Amygdala (tissue), 56 donors: ENCODE data around the gene MORN2.

Experiments
- DNase-seq, 56 donors: peaks; one replicate each; lab custom pipeline; 2025; lab: John Stamatoyannopoulos, UW

MORN2 gene

DNA sequence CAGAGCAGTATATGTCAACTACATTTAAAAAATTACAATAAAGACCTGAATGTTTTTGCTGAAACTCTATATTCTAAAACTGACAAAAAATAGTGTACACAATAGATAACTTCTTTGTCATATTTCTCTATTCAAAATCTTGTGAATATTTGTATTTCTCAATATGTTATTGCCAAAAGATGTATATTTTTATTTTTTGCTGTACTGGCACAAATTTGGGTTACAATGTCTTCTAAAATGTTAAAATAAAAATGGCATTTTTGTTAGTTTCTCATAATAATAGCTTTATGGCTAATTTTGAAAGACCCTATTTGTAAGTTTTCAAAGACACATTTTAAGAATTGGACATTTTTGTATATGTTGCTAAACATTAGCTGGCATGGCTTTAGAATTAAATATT, 13.3 kb downstream of the MORN2 start:
- DNase-seq, result no peak

DNA sequence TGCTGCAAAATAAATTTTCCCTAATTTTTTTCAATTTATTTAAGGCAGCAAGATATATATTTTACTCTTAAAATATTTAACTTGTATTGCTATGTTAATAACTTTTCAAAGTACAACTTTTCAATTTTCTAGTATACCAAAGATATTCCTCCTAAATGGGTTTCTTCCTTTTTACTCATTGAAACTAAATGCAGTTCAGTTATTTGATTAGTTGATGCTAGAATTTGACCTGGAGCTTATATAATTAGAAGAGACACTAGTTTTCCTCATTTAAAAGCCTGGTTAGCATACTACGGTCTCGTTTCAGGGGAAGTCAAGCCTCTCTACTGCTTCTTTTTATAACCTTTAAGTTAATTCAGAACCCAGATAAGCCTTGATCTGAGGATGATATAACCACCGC, 13.8 kb downstream of the MORN2 start, which contains the start of gene ARHGEF33:
Gene ARHGEF33, plus strand, starts transcription at position 301 of the 400 bp plus-strand sequence. CDS start 29,573 bp downstream, outside the sequence.
- DNase-seq, result no peak

DNA sequence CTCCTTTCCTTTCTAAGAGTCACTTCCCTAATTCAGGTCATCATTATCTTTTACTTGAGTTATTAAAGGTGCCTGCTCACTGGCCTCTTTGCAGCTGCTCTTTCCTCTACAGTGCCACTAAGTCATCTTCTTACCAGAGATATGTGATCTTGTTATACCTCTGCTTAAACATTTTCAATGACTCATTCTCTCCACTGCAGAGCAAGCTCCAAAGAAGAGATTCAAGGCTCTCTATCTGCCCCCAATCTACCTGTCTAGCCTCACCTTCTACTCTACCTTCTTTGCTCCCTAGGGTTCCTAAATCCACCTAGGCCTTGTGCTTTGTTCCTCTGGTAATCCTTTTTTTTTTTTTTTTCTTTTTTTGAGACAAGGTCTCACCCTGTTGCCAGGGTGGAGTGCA, 17.0 kb downstream of the MORN2 start:
- DNase-seq, result no peak

DNA sequence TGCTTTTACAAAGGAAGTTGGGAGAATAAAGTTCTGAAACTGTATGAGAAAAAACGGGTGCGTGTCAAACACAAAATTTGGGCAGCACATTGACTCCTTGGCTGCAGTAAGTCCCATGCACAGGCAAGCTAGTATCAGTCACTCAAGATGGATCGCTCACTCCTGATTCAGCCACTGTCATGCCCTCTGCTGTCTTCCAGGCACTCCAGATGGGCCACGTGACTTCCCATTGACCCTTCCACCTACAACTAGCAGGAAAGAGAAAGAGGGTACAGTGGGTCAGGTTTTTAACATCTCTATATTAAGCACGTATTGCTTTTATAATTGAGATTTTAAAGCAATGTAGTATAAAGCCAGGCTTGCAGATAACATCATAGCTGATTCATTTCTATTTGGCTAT, 22.5 kb downstream of the MORN2 start:
- DNase-seq, result no peak

DNA sequence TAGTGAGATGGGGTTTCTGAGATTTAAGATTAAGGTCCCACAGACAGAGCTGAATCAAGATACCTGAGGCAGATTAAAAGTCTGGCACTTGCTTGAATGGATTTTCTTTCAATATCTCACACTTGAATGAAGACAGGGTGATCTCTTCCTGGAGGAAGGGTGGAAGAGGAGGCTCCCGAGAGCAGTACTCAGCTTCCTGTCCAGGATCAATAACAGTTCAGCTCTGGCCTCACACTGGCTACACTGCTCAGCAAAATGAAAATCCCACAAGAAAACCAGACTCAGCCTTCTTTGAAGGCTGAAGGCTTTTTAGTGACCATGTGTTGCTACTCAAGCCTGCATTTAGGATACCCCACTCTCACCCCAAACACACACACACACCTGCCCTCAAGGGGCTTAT, 24.9 kb downstream of the MORN2 start:
- no peak for DNase-seq

DNA sequence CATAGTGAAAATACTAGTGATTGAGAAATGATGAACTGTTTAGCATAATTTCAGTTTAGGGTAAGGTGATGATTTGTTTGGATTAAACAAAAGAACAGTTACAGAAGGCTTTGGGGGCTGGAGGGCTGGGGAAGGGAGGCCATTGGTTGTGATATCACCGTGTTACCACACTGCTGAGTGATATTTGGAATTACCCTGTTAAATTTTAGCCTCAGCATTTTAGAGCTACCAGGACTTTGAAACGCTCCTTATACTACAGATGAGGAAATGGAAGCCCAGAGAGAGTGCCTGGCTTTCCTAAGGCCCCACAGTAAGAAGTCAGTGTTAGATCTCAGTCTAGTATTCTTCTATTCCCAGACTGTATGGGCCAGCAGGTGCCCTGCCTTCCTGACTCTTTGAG, 29.5 kb downstream of the MORN2 start:
- no peak for DNase-seq

DNA sequence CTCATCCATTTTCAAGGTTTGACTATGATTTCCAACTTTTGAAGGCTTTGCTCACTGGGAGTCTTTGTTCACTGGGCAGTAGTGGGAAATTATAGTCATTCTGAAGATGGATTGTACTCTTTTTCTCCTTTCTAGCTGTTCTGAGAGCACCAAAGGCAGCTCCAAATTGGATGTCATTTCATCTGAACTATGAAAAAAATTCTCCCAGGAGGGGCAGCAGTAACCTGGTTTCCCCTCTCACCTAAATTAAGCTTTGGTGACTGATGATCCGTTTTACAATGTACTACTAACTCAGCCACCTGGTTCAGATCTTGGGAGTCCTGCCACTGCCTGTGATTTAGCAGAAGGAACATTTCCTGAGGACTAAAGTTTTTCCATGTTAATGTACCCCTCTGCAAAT, 31.5 kb downstream of the MORN2 start:
- no peak for DNase-seq

DNA sequence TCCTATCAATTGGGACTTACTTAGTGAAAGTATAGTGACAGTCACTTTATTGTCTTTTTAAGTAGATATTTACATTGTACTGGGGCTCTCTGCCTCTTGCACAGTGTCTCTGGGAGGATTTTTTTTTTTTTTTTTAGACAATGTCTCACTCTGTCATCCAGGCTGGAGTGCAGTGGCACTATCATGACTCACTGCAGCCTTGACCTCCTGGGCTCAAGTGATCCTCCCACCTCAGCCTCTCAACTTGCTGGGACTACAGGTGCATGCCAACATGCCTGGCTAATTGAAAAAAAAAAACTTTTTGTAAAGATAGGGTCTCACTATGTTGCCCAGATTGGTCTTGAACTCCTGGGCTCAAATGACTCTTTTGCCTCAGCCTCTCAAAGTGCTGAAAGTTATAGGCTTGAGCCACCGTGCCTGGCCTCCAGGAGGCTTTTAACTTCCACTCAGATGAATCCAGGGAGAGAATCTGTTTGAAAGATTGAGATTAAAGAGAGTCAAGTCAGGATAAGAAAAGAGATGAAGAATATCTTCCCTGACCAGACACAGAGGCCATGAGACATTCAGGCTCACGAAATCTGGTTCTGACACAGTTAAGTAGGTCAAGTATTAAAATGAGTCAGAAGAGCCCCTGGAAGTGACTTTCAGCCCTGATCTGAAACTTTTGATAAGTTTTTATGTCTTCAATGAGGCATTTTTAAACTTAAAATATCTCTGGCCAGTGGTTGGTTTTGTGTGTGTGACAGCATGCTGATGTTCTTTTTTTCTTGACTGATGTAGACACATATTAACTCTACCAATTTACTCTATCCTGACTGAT, 32.2 kb downstream of the MORN2 start:
- DNase-seq, result no peak

DNA sequence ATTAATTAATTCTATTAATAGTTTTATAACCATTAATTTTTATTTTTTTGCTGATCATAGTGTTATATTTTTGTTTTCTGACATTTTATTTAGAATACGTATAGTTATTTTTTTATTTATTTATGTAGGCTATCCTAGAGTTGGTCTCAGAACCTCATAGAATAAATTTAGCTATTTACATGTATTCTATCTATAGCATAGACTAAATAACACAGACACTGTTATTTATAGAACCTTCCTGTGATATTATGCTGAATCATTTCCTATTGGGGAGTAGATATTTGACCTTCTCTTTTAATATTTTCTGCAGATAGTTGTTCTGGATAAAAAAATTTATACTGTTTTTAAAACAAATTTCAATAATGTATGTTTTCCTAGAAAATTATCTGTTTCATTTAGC, 34.1 kb downstream of the MORN2 start:
- no peak for DNase-seq

DNA sequence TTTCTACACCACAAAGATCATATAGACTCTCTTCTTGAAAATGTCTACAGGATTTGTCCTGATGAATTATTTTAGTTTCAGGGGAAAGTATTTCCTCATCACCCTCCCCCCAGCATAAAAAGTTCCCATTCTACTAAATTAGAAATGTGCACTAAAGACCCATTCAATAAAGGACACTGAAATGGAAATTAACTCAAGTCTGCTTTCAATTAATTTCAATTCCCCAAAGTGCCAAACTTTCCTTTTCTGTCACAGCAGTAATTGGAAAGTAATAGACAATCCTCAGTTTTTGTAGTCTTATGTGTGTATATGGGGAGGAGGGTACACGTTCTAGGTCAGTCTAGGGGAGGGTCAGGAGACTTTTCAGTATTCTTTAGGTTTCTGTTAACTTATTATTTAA, 35.4 kb downstream of the MORN2 start:
- no peak for DNase-seq

DNA sequence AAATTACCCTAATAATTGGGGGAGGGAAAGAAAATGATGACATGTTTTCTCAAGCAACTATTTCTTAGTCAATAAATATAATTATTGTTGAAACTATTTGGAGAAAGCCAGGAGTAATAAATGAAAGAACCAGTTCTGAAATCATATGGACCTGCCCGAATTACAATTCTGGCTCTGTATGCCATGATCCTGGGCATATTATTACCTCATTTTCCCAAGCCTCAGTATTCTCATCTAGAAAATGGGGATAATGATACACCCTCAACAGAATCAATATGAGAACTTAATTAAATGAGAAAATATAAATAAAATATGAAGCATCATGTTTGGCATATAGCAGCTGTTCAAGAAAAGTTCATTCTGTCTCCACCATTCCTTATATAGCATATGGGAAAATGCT, 36.8 kb downstream of the MORN2 start:
- DNase-seq, result no peak

DNA sequence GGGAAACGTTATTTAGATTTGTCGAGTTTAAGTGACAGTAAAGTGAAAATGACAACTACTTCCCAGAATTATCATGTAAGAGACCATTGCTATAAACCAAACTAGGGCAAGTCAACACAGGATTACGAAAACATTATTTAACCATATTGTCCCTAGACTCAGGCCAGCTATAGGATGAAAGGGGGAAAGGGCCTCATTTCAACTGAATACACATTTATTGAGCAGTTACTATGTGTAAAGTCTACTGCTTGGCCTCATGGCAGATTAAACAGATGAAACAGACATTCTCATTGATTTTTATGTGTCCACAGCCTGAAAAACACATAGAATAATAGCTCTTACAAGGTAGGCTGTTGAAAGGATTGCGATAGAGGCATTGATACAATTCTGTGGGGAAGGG, 46.6 kb downstream of the MORN2 start:
- DNase-seq, result no peak

DNA sequence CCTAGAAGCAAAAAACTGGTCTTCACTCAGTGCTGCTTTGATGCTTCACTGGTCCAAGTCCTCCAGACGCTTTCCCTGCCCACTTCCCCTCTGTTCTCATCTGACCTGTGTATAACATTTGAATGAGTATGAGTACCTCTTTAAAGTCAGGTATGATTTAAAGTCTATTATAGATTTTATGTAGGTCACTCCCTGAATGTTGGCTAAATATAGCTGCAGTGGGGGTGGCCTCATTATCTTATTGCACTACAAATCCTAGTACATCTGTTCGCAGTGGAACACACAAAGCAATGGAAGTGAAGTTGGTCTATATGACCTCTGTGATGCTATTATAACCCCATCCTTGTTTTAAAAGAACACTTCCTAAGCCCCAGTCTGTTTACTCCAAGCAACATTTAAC, 47.1 kb downstream of the MORN2 start:
- no peak for DNase-seq

DNA sequence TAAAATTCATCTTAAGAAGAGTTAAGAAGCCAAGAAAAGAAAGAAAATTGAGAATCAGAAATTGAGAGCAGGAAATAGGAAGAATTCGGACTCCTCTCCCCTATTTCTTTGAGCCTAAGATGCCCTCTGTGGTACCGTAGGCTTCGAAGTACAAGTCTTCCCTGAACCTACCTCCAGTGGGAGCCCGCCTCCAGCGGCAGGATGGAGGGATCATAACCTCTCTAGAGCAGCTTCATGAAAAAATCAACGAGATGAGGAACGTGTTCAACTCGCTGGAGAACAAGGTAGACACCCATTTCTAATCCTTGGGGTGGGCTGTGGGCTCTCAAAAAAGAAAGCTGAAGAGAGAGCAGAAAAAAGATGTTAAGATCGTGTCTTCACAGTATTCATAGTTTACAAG, 50.2 kb downstream of the MORN2 start:
- DNase-seq, result no peak

DNA sequence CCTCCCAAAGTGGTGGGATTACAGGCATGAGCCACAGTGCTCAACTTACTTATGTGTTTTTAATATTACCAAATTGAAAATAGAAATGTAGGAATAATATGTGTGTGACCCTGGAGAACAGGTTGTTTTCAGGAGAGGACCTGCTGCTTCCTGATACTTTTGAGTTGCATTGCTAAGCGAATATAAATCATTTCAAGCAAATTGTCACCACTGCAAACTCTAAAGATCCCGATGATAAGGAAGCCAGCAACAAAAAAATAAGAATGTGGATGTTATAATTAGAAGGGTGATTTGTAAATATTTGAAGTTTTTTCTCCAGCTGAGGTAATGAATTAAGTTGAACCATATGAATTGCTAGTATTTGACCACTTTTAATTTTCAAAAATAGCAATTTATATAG, 54.8 kb downstream of the MORN2 start:
- DNase-seq, result no peak
